K562 (cell line): Measurements from ENCODE around the gene SAXO1. TPM values are rescaled to one million over a fixed set of nuclear protein-coding genes. Genes with fewer than 3 reads are reported as not detected.

ENCODE experiments used
- ATAC-seq: fragments of 200-7000 bp; cut with Tn5 transposase; 3 replicates; pipeline ENCODE4 v1.9.1; 2020; ENCODE audit warnings: moderate library complexity
- BruUV-seq: library from RNA; stranded (reverse); fragments of 400-500 nt; replicated peaks from 2 replicates; lab custom pipeline; 2021; lab: Mats Ljungman, UMichigan
- CTCF ChIA-PET: fragments of 300-600 bp; formaldehyde crosslinking; extraction: SDS; loops from one replicate; lab custom pipeline; 2021; ENCODE audit warnings: low intra/inter-chr PET ratio; lab: Yijun Ruan, JAX
- POLR2A ChIA-PET: fragments of 300-600, 350-650 bp; sonication (Branson Sonifier 250); formaldehyde crosslinking; extraction: SDS; loops from one replicate; lab custom pipeline; 2021; ENCODE audit warnings: antibody characterized with exemption, inconsistent platforms; lab: Yijun Ruan, JAX
- DNase-seq, 4 experiments: peaks; one replicate each; pipeline versions ENCODE4 v3.0.0 to v3.0.0-alpha.2; 2011 to 2018; ENCODE audit warnings: low spot score in 3 of 4, mixed read lengths in 3 of 4; ENCODE audit errors: extremely low read depth in 1 of 4
- FAIRE-seq: peaks from 2 replicates; lab custom pipeline; 2011; peaks lifted over from hg19 to GRCh38; lab: Jason Lieb, UNC
- H2AFZ ChIP-seq: 2 replicates; pipeline ENCODE4 v1.6.0; 2011; ENCODE audit warnings: low read depth, low read length, control low read depth, inconsistent platforms
- H3K27ac ChIP-seq: fragments of 200-600 bp; 3 replicates; pipeline ENCODE4 v1.8.0; 2011; ENCODE audit warnings: low read depth, mild to moderate bottlenecking, control low read depth, inconsistent platforms, low read length, moderate library complexity, mixed read lengths; ENCODE audit errors: extremely low read depth
- H3K27me3 ChIP-seq, 2 experiments: fragments of 300-600 bp in 1 of 2; 2 replicates in 1 of 2; 3 replicates in 1 of 2; pipeline versions ENCODE4 v1.6.0 to v1.8.0; 2011; ENCODE audit warnings: inconsistent platforms in 2 of 2, low read length in 2 of 2, mild to moderate bottlenecking in 1 of 2, mixed read lengths in 1 of 2, moderate library complexity in 1 of 2; ENCODE audit not compliant: control insufficient read depth in 2 of 2, insufficient read depth in 2 of 2
- H3K36me3 ChIP-seq: fragments of 300-600 bp; 3 replicates; pipeline ENCODE4 v1.8.0; 2011; ENCODE audit warnings: mild to moderate bottlenecking, low read length, inconsistent platforms; ENCODE audit not compliant: control insufficient read depth, insufficient read depth
- H3K4me1 ChIP-seq, 2 experiments: fragments of 200-600 bp in 1 of 2; replicated peaks in 1 of 2; 2 replicates in 1 of 2; 3 replicates in 1 of 2; pipeline versions ENCODE4 v1.5.1 to v1.8.0; 2011; ENCODE audit warnings: inconsistent platforms in 2 of 2, low read length in 2 of 2, mild to moderate bottlenecking in 1 of 2, mixed read lengths in 1 of 2, moderate library complexity in 1 of 2; ENCODE audit not compliant: control insufficient read depth in 2 of 2, insufficient read depth in 2 of 2
- H3K4me2 ChIP-seq: 2 replicates; pipeline ENCODE4 v1.6.1; 2011; ENCODE audit warnings: low read length, control low read depth, inconsistent platforms, mixed read lengths; ENCODE audit not compliant: insufficient read depth
- H3K4me3 ChIP-seq: fragments of 200-600 bp; sonication (generic), shearing (Covaris generic); 2 replicates; pipeline ENCODE4 v1.5.1; 2016; ENCODE audit warnings: control low read depth, inconsistent platforms
- H3K79me2 ChIP-seq: fragments of 200-600 bp; 3 replicates; pipeline ENCODE4 v1.8.0; 2011; ENCODE audit warnings: low read length, inconsistent platforms; ENCODE audit not compliant: control insufficient read depth, insufficient read depth
- H3K9ac ChIP-seq, 2 experiments: 2 replicates each; pipeline versions ENCODE4 v1.6.0 to v1.6.1; 2011; ENCODE audit warnings: low read depth in 2 of 2, low read length in 2 of 2, control low read depth in 1 of 2, inconsistent platforms in 1 of 2, mild to moderate bottlenecking in 1 of 2, mixed read lengths in 1 of 2; ENCODE audit not compliant: insufficient read depth in 1 of 2
- H3K9me1 ChIP-seq: one replicate; pipeline ENCODE4 v1.6.0; 2011; ENCODE audit warnings: inconsistent platforms, mild to moderate bottlenecking, low read length, moderate library complexity; ENCODE audit not compliant: control insufficient read depth, insufficient read depth
- H3K9me3 ChIP-seq: replicated peaks from 2 replicates; pipeline ENCODE4 v1.5.1; 2011; ENCODE audit warnings: low read depth, low read length, inconsistent platforms; ENCODE audit not compliant: control insufficient read depth, insufficient read depth
- H4K20me1 ChIP-seq: replicated peaks from 2 replicates; pipeline ENCODE4 v1.6.1; 2011; ENCODE audit warnings: low read length, inconsistent platforms, mixed read lengths; ENCODE audit not compliant: control insufficient read depth, insufficient read depth
- C11orf30 ChIP-seq: fragments of 450-650 bp; IDR thresholded peaks from 2 replicates; pipeline ENCODE4 v1.6.1; 2016; ENCODE audit warnings: low read depth, mild to moderate bottlenecking
- CBX8 ChIP-seq: fragments of 200-600 bp; sonication (generic); IDR thresholded peaks from 2 replicates; pipeline ENCODE4 v1.6.1; 2012; ENCODE audit warnings: borderline replicate concordance, mixed run types, low read depth, mild to moderate bottlenecking, moderate library complexity, mixed read lengths, low read length, control low read depth, inconsistent platforms; ENCODE audit not compliant: poor library complexity, severe bottlenecking; ENCODE audit errors: extremely low read depth
- MAFG ChIP-seq: fragments of 450-650 bp; conservative IDR thresholded peaks from 2 replicates; pipeline ENCODE4 v1.6.1; 2016; ENCODE audit warnings: missing genetic modification characterization, missing compliant biosample characterization
- RFX1 ChIP-seq: fragments of 450-650 bp; IDR thresholded peaks from 2 replicates; pipeline ENCODE4 v1.6.1; 2016; ENCODE audit warnings: mild to moderate bottlenecking, moderate library complexity
- SMAD2 ChIP-seq: fragments of 150-350 bp; IDR thresholded peaks from 2 replicates; pipeline ENCODE4 v1.6.1; 2014; ENCODE audit warnings: low read depth, mild to moderate bottlenecking, low read length
- ZNF316 ChIP-seq: fragments of 450-650 bp; IDR thresholded peaks from 2 replicates; pipeline ENCODE4 v1.6.1; 2016
- WGBS: fragments of 100-300 bp; shearing (Covaris generic); methylation state at CpG from one replicate; pipeline ENCODE4 v1.1.6; 2016; ENCODE audit warnings: low coverage, mixed read lengths; ENCODE audit not compliant: insufficient coverage; ENCODE audit errors: missing lambda C conversion rate; 5-methylcytosine and 5-hydroxymethylcytosine counted together
- in situ Hi-C: fragments of 300-500 bp; cut with MboI; formaldehyde crosslinking; loops from 4 replicates; pipeline ENCODE4 v1.15.0; 2018; ENCODE audit warnings: inconsistent platforms, mixed read lengths
- intact Hi-C: fragments of 100-400 bp; cut with micrococcal nuclease; formaldehyde crosslinking; loops from 2 replicates; pipeline ENCODE4 v1.14.2; 2022
- polyA plus RNA-seq, 8 experiments: library from polyadenylated mRNA; depleted of rRNA in 4 of 8; stranded (reverse) in 5 of 8; unstranded in 3 of 8; fragments of >200 nt; fragmentation: Nextera tagmentation in 2 of 8; fragmentation: Illumina TruSeq in 1 of 8; extraction: Ambion mirVana in 2 of 8; extraction: Trizol in 1 of 8; gene quantifications; 2 replicates each; pipeline versions ENCODE4 v1.2.1 to v1.2.3, GENCODE V29; 2011 to 2014; ENCODE audit warnings: inconsistent platforms in 1 of 8, missing spikeins in 1 of 8
- total RNA-seq, 7 experiments: library from RNA; depleted of rRNA in 6 of 7; stranded (reverse); fragments of >200 nt in 6 of 7; fragmentation: Illumina TruSeq in 2 of 7; extraction: Trizol in 2 of 7; gene quantifications; 2 replicates each; pipeline versions ENCODE4 v1.2.1 to v1.2.3, GENCODE V29; 2011 to 2021; ENCODE audit warnings: low replicate concordance in 1 of 7
- TF ChIP-seq, protein P1 (sequence below), 2 experiments: IDR thresholded peaks; 2 replicates each; pipeline ENCODE4 v1.6.1; 2011; ENCODE audit warnings: borderline replicate concordance in 1 of 2, control low read depth in 1 of 2, low read depth in 1 of 2, low read length in 1 of 2, mild to moderate bottlenecking in 1 of 2, mixed read lengths in 1 of 2, moderate library complexity in 1 of 2; ENCODE audit not compliant: insufficient read depth in 1 of 2, insufficient read length in 1 of 2, poor library complexity in 1 of 2, severe bottlenecking in 1 of 2; ENCODE audit errors: extremely low read depth in 1 of 2

The SAXO1 gene
- total and polyA plus RNA-seq, 9 of the 15 experiments (the other 6 are each of a cell fraction or from before 2014, with no cell fraction given), result 0.04 TPM; not detected in 8

DNA sequence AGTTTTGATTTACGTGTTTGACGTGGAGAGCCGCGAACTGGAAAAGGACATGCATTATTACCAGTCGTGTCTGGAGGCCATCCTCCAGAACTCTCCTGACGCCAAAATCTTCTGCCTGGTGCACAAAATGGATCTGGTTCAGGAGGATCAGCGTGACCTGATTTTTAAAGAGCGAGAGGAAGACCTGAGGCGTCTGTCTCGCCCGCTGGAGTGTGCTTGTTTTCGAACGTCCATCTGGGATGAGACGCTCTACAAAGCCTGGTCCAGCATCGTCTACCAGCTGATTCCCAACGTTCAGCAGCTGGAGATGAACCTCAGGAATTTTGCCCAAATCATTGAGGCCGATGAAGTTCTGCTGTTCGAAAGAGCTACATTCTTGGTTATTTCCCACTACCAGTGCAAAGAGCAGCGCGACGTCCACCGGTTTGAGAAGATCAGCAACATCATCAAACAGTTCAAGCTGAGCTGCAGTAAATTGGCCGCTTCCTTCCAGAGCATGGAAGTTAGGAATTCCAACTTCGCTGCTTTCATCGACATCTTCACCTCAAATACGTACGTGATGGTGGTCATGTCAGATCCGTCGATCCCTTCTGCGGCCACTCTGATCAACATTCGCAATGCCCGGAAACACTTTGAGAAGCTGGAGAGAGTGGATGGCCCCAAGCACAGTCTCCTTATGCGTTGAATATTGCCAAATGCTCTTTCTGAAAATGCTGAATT is 17.1 kb upstream of the SAXO1 start:
- Histone ChIP-seq H3K4me3 (peak overlapping the region; percentile 82), H3K36me3 (0 out of 3 replicates have a peak, but pooled peaks cover 2% of the 10 kb centered on the region), H2AFZ (peak overlapping the region; percentile 94), H3K9me3 (no peaks in the 10 kb centered on the region), H3K9me1 (no peaks in the 10 kb centered on the region), H4K20me1 (0 out of 2 replicates have a peak, but pooled peaks cover 5% of the 10 kb centered on the region), H3K27ac (peak overlapping the region; percentile 90), H3K4me2 (peak overlapping the region; percentile 98), H3K4me1 (peaks cover 3 to 7% of the 10 kb centered on the region in 2 experiments; a peak in 4 of 5 replicates), H3K27me3 (no peaks in the 10 kb centered on the region), H3K79me2 (peaks cover 24% of the 10 kb centered on the region), H3K9ac (peak overlapping the region; percentile 86 to 91)
- DNase-seq (peak in 3 of 4 experiments; percentile 9 to 20 (median 12)), ATAC-seq (peak; percentile 13), FAIRE-seq (peak; percentile 65)
- intact Hi-C loops, result loop anchor here (2.0 to 5.0 kb wide), 2 partner anchors 125 to 407 kb away; no protein-coding TSS in a partner anchor
- ChIA-PET CTCF (no interaction called here), POLR2A (interaction anchor here (0.8 to 1.2 kb wide), 4 partner anchors 10 to 124 kb away, joined by 3 to 4 read pairs (median 3); no protein-coding TSS in a partner anchor)
- under 1% methylated on average over 31 of the region's 33 CpGs for WGBS
- BruUV-seq, result TSS peak; percentile 54
- TF ChIP-seq, protein P1, sequence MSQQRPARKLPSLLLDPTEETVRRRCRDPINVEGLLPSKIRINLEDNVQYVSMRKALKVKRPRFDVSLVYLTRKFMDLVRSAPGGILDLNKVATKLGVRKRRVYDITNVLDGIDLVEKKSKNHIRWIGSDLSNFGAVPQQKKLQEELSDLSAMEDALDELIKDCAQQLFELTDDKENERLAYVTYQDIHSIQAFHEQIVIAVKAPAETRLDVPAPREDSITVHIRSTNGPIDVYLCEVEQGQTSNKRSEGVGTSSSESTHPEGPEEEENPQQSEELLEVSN (IDR thresholded peaks at IDR 0.05; ENCODE audit: borderline replicate concordance in 1 of 2, extremely low read depth in 1 of 2, insufficient read depth in 1 of 2, insufficient read length in 1 of 2, low read depth in 1 of 2, low read length in 1 of 2, poor library complexity in 1 of 2, severe bottlenecking in 1 of 2), result no peak
- TF ChIP-seq ZNF316 (peak; percentile 86), C11orf30 (peak; percentile 82; the same call in 1 of the 2 replicates), CBX8 (no peak), MAFG (tag) (peak; percentile 71), SMAD2 (no peak), RFX1 (no peak)
- in situ Hi-C loops, result no loop called here
